Nephron progenitor cell (in vitro differentiated cells): ENCODE data around the gene PDP2.
"Not testable (repeated sequence)": the region's sequence is repeated elsewhere in the genome, so short reads cannot be mapped to it uniquely, and the experiment has no call there.

Experiments
- DNase-seq: peaks from one replicate; pipeline ENCODE4 v3.0.0; 2021
- H3K27ac Mint-ChIP-seq: 2 replicates; pipeline ENCODE4 v1.8.0; 2021; ENCODE audit warnings: mild to moderate bottlenecking, moderate library complexity, mixed read lengths
- H3K27me3 Mint-ChIP-seq: 2 replicates; pipeline ENCODE4 v1.8.0; 2021; ENCODE audit warnings: mild to moderate bottlenecking, low read depth, mixed read lengths; ENCODE audit not compliant: poor library complexity
- H3K36me3 Mint-ChIP-seq: 2 replicates; pipeline ENCODE4 v1.8.0; 2021; ENCODE audit warnings: low read depth, mixed read lengths
- H3K4me1 Mint-ChIP-seq: 2 replicates; pipeline ENCODE4 v1.8.0; 2021; ENCODE audit warnings: mixed read lengths
- H3K4me3 Mint-ChIP-seq: 2 replicates; pipeline ENCODE4 v1.8.0; 2021; ENCODE audit warnings: mild to moderate bottlenecking, moderate library complexity, mixed read lengths
- H3K9me3 Mint-ChIP-seq: 2 replicates; pipeline ENCODE4 v1.8.0; 2021; ENCODE audit warnings: mild to moderate bottlenecking, moderate library complexity, mixed read lengths
- TF ChIP-seq, protein P1 (sequence below): fragments of 200-600 bp; sonication (generic); IDR thresholded peaks from 2 replicates; pipeline ENCODE4 v1.5.0; 2021; ENCODE audit warnings: antibody characterized with exemption

The PDP2 gene

DNA sequence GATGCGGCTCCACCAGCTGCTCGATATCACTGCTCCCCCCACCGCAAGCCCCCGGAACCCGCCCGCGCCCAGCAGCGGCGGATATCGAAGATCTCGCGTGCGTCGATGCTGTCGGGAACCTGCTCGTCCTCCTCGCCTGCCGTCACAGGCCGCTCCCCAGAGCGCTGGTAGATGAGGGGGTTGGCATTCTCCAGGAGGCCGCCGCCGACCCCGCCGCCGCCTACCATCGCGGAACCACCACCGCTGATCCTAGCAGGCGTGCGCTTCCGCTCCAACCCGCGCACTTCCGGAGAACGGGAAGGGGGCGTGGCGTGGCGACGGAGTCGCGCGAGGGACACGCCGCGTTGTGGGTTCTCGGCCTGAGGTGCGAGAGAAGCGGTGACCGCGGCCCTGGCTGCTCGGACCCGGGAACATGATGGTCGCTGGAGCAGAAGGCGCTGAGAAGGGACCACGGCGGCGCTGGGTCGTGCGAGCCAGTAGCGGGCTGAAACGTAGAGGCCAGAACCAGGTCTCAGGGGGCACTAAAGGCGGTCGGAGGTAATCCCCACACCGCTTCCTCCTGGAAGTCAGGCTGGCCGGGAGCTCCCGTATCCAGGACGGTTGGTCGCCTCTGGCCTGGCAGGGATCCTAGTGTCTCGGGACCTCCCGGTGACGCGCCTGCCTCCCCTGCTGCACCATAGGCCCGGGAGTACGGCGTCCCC is 54.0 kb downstream of the PDP2 start, which contains the start of gene CIAO2B:
TSS of gene CIAO2B (minus strand) at position 265 of the 701 bp plus-strand sequence. CDS start at position 227, 38 bp downstream.
- Mint-ChIP-seq H3K36me3 (peaks cover 12% of the 10 kb centered on the region), H3K9me3 (no peaks in the 10 kb centered on the region), H3K4me3 (peak within 1 kb of the TSS; percentile 98), H3K4me1 (peaks cover 45% of the 10 kb centered on the region), H3K27me3 (peaks cover 3% of the 10 kb centered on the region), H3K27ac (peak within 1 kb of the TSS; percentile 90)
- TF ChIP-seq, protein P1, sequence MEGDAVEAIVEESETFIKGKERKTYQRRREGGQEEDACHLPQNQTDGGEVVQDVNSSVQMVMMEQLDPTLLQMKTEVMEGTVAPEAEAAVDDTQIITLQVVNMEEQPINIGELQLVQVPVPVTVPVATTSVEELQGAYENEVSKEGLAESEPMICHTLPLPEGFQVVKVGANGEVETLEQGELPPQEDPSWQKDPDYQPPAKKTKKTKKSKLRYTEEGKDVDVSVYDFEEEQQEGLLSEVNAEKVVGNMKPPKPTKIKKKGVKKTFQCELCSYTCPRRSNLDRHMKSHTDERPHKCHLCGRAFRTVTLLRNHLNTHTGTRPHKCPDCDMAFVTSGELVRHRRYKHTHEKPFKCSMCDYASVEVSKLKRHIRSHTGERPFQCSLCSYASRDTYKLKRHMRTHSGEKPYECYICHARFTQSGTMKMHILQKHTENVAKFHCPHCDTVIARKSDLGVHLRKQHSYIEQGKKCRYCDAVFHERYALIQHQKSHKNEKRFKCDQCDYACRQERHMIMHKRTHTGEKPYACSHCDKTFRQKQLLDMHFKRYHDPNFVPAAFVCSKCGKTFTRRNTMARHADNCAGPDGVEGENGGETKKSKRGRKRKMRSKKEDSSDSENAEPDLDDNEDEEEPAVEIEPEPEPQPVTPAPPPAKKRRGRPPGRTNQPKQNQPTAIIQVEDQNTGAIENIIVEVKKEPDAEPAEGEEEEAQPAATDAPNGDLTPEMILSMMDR = no peak
- peak; percentile 90 for DNase-seq

DNA sequence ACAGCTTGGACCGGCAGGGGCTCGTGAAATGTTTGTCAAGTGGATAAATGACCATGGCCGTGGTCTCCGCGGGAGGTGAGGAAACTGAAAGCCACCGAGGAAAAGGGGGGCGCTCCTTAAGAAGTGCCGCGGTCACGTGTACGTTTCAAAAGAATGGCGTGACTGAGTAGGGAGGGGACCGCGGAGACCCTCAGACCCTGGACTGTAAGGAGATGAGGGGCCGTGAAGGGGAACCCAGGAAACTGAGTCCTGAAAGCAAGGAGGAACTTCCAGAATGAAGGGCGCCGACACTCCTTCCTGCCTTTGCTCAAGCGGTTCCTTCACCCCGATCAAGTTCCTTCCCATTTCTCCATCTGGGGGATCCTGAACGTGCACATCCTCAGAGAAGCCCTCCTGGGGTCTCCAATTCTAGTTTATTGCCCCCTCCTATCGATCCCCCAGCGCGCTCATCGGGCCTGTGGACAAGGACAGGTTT is 54.6 kb downstream of the PDP2 start:
- Mint-ChIP-seq H3K27ac (peak overlapping the region; percentile 90), H3K36me3 (peaks cover 15% of the 10 kb centered on the region), H3K4me1 (peaks cover 45% of the 10 kb centered on the region), H3K4me3 (peak overlapping the region; percentile 98)
- not testable (repeated sequence) for H3K27me3 Mint-ChIP-seq, DNase-seq, H3K9me3 Mint-ChIP-seq

DNA sequence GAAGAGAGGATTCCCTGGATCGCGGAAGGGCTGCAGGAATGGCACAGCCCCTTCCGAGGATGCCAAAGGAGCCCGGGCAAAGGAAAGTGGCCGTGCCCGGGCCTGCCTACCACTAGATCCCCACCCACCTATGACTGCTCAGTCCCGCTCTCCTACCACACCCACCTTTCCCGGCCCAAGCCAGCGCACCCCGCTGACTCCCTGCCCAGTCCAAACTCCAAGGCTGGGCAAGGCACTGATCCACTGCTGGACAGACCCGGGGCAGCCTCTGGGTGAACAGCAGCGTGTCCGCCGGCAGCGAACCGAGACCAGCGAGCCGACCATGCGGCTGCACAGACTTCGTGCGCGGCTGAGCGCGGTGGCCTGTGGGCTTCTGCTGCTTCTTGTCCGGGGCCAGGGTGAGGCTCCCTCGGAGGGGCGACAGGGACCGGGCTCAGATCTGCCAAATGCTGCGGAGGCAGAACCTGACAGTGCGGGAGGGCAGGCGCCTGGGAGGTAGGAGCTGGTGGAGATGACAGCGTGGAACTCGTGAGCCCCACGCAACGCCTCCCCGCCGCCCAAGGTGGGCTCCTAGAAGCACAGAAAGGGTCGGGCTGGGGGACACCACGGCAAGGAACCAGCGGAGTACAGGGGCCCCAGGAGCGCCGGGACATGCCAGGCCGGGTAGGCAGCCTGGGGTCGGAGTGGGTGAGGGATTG is 55.1 kb downstream of the PDP2 start, which contains the start of gene CES2:
TSS of gene CES2 (plus strand) at position 203 of the 698 bp plus-strand sequence. CDS start at position 323, 120 bp downstream.
- Mint-ChIP-seq H3K4me3 (peak within 1 kb of the TSS; percentile 98), H3K36me3 (peaks cover 18% of the 10 kb centered on the region), H3K9me3 (no peaks in the 10 kb centered on the region), H3K27me3 (peaks cover 3% of the 10 kb centered on the region), H3K4me1 (peaks cover 45% of the 10 kb centered on the region), H3K27ac (peak within 1 kb of the TSS; percentile 90)
- DNase-seq = peak; percentile 51
- TF ChIP-seq, protein P1 = no peak

DNA sequence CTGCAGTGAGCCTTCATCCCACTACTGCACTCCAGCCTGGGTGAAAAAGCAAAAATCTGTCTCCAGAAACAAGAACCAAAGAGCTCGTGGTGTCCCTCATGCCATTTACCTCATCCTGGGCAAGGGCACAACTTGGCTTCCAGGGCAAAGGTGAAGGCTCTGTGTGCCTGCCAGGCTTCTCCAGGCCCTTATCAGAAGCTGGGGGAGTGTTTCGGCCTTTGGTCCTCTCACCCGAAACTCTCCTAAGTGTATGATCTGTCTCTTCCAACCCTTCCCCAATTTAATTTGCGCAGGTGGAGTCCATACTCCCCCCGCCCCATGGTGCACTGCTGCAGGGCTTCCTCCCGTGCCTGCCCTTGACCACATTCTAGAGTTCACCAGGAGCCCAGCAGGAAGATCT is 56.1 kb downstream of the PDP2 start:
- no peak overlapping the region for H3K27ac Mint-ChIP-seq
- H3K27me3 Mint-ChIP-seq = peaks cover 8% of the 10 kb centered on the region
- DNase-seq = no peak
- TF ChIP-seq, protein P1 = no peak
- no peaks in the 10 kb centered on the region for H3K9me3 Mint-ChIP-seq
- H3K36me3 Mint-ChIP-seq = peaks cover 18% of the 10 kb centered on the region
- H3K4me1 Mint-ChIP-seq = peaks cover 45% of the 10 kb centered on the region
- peak overlapping the region; percentile 98 for H3K4me3 Mint-ChIP-seq

DNA sequence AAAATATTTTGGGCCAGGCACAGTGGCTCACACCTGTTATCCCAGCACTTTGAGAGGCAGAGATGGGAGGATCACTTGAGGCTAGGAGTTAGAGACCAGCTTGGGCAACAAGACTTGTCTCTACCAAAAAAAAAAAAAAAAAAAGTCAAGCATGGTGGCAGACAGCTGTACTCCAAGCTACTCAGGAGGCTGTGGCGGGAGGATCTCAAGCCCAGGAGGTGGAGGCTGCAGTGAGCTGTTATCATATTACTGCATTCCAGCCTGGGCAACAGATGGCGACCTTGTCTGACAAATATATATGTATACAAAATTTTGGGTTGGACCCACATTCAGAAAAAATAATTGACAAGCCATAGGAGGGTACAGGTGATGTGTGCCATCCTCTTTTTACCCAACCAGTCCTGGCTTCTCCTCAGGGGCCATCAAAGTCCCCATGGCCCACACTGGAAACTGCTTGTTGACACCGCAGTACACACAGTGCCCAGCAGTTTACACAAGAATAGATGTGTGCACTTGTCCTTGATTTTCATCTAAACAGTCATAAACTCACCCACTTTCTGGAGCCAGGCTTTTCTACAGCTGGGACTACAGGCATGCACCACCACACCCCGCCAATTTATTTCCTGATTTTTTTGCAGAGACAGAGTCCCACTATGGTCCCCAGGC is 56.7 kb downstream of the PDP2 start:
- H3K27ac Mint-ChIP-seq = no peak overlapping the region
- TF ChIP-seq, protein P1 = no peak
- H3K9me3 Mint-ChIP-seq = no peaks in the 10 kb centered on the region
- H3K4me1 Mint-ChIP-seq = peaks cover 45% of the 10 kb centered on the region
- peaks cover 16% of the 10 kb centered on the region for H3K36me3 Mint-ChIP-seq
- peaks cover 9% of the 10 kb centered on the region for H3K27me3 Mint-ChIP-seq
- H3K4me3 Mint-ChIP-seq = peak overlapping the region; percentile 33
- DNase-seq = no peak
